Uterus (tissue), 2 donors: ENCODE data around the gene NRROS.
"Not testable (repeated sequence)": the region's sequence is repeated elsewhere in the genome, so short reads cannot be mapped to it uniquely, and the experiment has no call there.

ENCODE experiments used
- CTCF ChIP-seq, 4 experiments: fragments of 200-600 bp in 2 of 4; fragments of 450-650 bp in 2 of 4; sonication (generic) in 2 of 4; IDR thresholded peaks; one replicate each; pipeline ENCODE4 v1.5.1; 2016 to 2019; ENCODE audit warnings: antibody characterized with exemption in 4 of 4, mild to moderate bottlenecking in 2 of 4, moderate library complexity in 1 of 4
- POLR2A ChIP-seq, 2 donors: fragments of 450-650 bp; IDR thresholded peaks; one replicate each; pipeline ENCODE4 v1.6.1; 2016; ENCODE audit warnings: antibody characterized with exemption in 2 of 2, mild to moderate bottlenecking in 1 of 2, moderate library complexity in 1 of 2

- not testable (repeated sequence) for TF ChIP-seq CTCF, POLR2A (IDR thresholded peaks at IDR 0.05)
These were observed 24.3 kb upstream of the NRROS start for GRCh38 chr3:196615234-196615633.
